Measurements from ENCODE around the gene SH3PXD2A.

Gene SH3PXD2A

GRCh38 chr10:103876155-103876554, 20.8 kb upstream of the SH3PXD2A start:
- no peak for DNase-seq (ENCODE audit: low read depth in 4 of 4, low spot score in 1 of 4)

DNA sequence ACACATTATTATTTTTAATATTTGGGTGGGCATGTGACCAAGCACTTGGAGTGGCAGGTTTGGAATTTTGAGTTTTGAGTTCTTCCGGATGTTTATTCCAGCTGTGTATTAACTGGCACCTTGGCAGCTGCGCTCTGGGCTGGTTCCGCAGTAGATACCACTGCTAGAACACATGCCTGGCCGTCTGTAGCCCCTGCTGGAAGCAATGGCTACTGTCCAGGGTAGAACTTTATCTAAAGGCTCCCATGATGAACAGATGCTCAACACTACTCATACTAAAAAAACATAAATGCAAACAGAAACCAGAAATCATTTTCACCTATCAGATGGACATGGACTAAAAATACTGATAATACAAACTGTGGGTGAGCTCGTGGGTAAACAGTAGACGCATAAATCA, 19.4 kb upstream of the SH3PXD2A start:
- no peak for DNase-seq (ENCODE audit: low read depth in 4 of 4, low spot score in 1 of 4)

DNA sequence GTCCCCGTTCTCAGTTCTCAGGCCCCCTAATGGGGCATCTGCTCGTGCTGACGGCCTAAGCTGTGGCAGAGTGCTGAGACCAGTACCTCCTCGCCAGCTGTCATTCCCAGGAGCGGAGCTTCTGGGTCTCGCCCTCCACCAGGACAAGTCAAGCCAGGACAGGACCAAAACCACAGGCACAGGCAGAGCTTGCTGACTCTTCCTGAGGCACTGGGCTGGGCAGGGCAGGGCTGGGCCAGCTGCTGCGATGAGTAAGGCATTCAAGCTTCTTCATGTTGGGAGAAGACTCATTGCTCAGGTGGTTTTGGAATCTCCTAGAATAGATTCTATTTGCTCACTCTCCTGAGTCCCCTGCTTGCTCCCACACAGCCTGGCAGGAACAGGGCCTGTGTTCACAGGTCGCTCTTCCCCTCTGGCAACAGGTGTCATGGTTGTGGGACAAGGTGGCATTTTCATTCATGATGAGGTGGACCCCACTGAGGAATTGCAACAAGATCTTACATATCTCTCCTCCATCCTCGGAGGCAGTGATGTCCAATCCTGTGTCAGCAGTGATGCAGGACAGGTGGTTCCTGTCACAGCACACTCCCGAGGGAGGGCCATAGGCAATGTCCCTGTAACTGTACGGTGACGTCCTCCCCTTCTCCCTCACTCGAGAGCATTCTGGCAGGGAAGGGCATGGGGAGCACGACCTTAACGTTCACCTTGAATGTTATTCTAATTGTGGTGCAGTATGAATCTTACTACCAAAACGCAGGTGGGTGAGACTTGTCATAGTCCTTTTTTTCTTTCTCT, 17.0 kb upstream of the SH3PXD2A start:
- DNase-seq (ENCODE audit: low read depth in 4 of 4, low spot score in 1 of 4): no peak

DNA sequence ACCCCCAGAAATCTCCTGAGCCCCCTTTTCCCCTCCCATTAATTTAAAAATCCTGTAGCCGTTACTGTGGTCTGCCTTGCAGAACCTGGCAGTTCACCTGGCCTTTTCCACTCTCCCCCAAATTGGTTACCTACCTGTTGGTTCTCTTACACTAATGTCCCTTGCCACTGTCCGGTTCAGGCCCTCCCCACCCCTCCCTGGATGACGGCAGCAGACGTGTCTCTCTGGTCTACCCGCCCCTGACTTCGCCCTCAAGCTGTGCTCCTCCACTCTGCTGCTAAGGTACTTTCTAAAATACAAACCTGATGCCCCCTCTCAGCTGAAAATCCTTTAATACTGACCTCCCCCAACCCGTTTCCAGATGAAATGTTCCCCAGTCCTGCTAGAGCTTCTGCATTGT, 15.6 kb upstream of the SH3PXD2A start:
- DNase-seq (ENCODE audit: low read depth in 4 of 4, low spot score in 1 of 4): no peak

GRCh38 chr10:103870516-103870915, 15.1 kb upstream of the SH3PXD2A start:
- DNase-seq (ENCODE audit: low read depth in 4 of 4, low spot score in 1 of 4): no peak

DNA sequence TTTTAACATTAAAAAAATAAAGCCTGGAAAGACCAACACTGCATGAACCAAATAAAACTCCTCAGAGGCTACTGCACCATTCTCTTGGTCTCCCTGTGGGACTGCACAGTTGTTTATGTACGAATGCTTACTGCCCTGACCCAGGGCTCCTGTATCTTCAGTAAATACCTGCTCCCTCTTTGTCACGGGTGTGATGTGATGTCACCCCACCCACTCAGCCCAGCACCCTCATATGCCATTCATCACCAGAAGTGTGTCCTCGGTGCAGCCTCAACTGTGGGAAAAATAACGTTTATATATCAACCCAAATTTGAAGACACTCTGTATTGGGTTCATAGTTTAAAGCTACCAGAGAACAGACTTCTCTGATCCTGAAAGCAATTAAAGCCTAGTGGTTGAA, 14.0 kb upstream of the SH3PXD2A start:
- DNase-seq (ENCODE audit: low read depth in 4 of 4, low spot score in 1 of 4): no peak

DNA sequence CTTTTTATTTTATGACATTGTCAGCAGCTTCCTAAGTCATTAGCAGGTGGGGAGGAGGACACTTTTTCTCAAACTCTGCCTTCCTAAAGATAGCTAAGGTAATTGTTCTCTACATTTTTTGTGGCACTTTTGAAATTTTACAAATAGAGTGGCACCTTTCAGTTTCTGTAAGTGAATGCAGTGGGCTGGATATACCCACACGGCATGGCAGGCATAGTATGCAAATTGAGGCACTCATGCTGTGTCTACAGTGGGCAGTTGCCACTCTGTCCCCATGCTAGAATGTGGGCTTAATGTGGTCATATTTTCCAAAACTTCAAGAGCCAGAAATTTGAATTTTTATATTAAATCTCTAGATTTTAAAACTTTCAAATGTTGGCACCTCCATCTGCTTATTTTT, 12.8 kb upstream of the SH3PXD2A start:
- no peak for DNase-seq (ENCODE audit: low read depth in 4 of 4, low spot score in 1 of 4)

GRCh38 chr10:103861505-103861904, 6.1 kb upstream of the SH3PXD2A start:
- DNase-seq (ENCODE audit: low read depth in 4 of 4, low spot score in 1 of 4): no peak

GRCh38 chr10:103859161-103860086, 4.0 kb upstream of the SH3PXD2A start:
- DNase-seq (ENCODE audit: low read depth in 4 of 4, low spot score in 1 of 4): peak in 2 of 4 experiments; percentile 33 to 41

DNA sequence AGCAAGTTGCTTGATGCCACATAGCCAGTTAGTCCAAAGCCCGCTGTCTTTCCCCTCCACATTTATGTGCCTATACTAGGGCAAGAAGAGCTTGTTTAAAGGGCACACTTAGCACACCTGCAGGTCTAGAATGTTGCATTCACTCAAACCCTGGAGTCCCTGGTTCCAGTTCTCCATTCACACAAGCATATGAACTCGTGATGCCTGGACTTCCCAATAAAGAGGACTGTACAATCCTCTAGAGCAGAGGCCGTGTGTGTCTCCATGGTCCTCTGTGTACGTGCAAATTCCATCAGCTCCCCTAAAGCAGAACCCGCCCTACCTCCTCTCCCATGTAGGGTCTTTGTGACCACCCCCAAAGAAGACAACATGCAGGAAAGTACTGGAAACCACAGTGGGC, 3.0 kb upstream of the SH3PXD2A start:
- DNase-seq (ENCODE audit: low read depth in 4 of 4, low spot score in 1 of 4): no peak

- no peak for DNase-seq (ENCODE audit: low read depth in 4 of 4, low spot score in 1 of 4)
Measured at GRCh38 chr10:103856797-103857170, 1.4 kb upstream of the SH3PXD2A start.

DNA sequence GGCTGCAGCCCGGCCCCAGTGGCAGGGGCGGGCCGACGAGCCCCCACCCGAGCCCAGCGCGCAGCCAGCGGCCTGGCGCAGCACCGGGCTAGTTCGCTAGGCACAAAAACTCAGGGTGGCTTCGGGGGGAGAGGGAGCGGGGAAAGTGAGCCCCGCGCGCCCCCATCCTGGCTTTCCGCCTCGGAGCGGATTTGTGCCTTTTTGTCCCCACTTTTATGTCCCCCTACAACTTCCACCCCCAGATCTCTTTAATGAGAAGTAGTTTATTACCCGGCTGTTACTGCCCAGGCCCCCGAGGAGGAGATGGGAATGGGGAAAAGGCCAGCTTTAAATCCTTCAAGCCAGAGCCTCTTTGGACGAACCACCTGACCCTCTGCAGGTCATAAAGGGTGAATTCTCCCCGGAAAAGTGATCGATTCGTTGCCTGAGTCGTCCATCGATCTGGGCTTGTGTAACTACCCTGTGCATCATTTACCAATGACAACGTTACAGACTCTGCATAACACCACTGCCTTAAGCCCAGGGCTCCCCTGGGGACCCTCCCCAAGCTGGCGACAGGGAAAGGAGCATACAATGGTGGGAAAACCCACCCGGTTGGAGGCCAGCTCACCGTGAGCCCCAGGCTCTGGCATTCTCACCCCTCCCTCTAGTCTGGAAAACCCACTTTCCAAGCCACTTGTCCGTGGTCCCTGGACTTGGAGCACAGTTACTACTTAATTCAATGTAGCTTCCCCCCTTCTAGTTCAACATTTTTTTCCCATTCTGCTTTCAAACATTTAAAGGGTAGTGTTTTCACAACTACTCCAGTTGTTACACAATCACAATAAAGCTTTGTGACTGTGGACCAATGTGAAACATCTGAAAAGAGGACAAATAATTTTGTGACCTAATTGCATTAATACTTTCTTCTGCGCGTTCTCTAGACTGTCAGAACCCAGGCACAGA, 748 bp upstream of the SH3PXD2A start:
- no peak for DNase-seq (ENCODE audit: low read depth in 4 of 4, low spot score in 1 of 4)

DNA sequence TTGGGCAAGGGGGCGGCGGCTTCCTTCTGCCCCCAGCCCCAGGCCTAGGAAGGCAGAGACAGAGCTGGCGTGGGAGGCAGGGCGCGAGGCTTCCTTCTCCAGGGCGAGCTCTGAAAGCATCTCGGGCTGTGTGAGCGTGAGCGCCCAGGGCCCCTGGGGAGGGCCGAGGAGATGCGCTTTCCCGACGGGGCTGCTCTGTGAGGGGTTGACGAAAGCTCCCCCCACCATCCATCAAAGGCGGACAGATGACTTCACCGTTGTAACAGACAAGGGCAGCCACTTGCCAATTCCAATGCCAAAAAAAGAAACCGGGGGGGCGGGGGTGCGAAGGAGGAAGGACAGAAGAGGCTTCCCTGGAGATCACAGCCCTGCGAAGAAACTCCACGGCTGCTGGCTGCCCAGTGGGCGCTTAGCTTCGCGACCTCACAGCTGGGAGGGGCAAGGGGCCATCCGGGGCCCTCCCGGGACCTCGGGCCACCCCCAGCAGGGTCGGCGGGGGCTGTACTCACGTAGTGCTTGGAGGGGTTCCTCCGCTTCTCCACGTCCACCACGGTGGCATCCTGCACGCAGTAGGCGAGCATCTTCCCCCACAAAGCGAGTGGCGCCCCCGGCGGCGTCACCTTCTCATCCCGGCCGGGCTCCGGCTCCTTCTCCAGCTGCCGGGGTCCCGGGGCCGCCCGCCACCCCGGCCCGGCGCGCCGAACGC, 537 bp downstream of the SH3PXD2A start:
- no peak for DNase-seq (ENCODE audit: low read depth in 4 of 4, low spot score in 1 of 4)

DNA sequence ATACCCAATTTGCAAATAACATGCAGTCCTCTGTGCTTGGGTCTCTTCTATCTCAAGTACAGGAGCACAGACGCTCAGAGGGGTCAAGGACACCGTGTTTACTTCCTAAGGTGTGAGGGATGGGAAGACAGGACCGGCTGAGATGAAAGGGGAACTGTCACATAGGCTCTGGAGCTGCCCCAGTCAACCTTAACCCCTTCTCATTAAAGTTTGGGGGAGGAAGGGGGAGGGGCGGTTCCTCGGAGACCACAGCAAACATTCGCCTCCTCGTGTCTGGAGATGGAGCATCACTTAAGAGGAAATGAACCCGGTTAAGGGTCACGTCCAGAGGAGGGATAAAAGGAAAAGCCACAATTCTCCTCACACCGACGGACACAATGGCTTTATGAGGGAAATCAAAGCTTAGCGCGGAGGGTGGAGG, 1.1 kb downstream of the SH3PXD2A start:
- DNase-seq (ENCODE audit: low read depth in 4 of 4, low spot score in 1 of 4): no peak

- no peak for DNase-seq (ENCODE audit: low read depth in 4 of 4, low spot score in 1 of 4)
Measured at GRCh38 chr10:103853428-103854264, 1.7 kb downstream of the SH3PXD2A start.

DNA sequence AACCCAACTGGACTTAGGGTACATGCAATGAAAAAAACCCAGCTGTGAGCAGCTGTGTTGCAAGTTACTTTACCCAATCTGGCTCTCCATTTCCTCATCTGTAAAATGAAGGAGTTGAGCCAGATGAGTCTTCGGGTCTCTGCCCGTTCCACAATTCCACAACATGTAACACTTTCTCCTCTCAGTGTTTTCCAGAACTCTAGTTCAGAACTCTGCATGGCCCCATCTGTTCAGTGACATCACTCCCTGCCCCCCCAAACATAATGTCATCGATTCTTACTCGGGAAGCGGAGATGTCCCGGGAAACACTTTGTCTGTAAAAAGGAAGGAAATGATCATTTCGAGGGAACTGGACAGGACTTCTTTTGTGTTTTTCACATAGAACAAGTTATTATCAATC, 2.5 kb downstream of the SH3PXD2A start:
- DNase-seq (ENCODE audit: low read depth in 4 of 4, low spot score in 1 of 4): no peak

DNA sequence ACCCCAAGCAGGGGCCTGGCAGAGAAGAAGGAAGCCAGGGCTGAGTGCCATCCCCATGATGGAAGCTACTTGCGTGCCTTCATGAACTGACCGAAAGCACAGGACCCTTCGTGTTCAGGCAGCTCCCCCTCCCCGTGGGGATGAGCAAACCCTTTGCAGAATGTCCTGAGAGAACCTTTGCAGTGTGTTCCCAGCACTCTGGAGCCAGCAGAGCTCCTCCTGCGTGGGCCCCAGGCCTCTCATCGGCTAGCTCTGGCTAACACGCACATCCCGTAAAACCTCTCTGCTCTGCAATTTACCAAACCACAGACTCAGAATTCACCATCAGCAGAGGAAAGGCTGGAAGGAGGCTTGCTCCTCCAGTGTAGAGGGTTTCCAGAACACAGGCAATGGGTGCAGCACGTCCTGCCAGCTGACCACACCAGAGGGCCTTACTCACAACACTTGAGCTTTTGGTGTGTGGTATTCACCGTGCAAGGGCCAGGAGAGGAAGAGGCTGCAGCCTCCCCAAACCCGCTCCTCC, 3.1 kb downstream of the SH3PXD2A start:
- DNase-seq (ENCODE audit: low read depth in 4 of 4, low spot score in 1 of 4): no peak

DNA sequence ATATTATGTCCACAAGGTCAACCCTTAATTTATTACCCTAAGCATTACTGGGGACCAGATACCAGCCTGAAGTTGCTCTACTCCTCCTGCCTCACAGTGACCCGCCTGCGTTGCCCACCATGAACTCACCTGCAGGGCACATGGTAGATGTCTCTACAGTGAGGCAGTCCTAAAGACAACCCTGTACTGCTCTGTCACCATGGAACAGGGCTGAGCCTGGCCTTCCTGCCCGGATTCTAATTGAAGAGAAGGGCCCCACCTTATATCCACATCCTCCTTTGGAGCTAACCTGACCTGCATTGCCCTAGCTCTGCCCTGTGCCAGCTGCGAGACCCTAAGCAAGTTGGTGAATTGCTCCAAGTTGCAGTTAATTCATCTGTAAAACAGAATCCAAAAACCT, 4.1 kb downstream of the SH3PXD2A start:
- DNase-seq (ENCODE audit: low read depth in 4 of 4, low spot score in 1 of 4): no peak

GRCh38 chr10:103850572-103850895, 4.8 kb downstream of the SH3PXD2A start:
- DNase-seq (ENCODE audit: low read depth in 4 of 4, low spot score in 1 of 4): no peak

Data from stimulated activated CD4-positive, alpha-beta T cell treated with anti-CD3 and anti-CD28 coated beads, Interleukin-1b, Interleukin-23, amount 100 ng/mL, for 24 hours (primary cell).